ENCODE data around the gene PARP8. TPM values are rescaled to one million over a fixed set of nuclear protein-coding genes. Genes with fewer than 3 reads are reported as not detected.
"Not testable (repeated sequence)": the region's sequence is repeated elsewhere in the genome, so short reads cannot be mapped to it uniquely, and the experiment has no call there.

The PARP8 gene
- total and polyA plus RNA-seq, 2 of the 4 experiments (the other 2 are of a cell fraction), result 6.9 to 8.2 TPM

DNA sequence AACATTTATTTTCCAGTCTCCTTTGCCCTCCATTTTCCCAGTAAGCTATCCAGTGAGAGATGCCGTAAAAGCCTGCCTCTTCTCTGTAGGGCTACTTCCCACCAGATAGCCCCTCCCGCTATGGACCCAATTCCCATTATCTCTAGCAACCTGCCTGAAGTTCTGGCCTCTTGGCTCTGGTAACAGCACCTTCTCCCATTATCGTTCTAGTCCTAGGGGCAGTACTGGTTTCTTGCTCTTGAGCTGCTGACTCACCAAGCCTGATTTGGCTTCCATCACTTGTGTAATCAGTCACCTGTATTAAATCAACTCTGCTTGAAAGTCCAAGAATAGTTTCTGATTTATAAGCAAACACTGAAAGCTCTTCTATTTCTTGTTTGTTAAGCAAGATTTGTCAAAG lies 42.8 kb upstream of the PARP8 start:
- POLR2A ChIA-PET (ENCODE audit: unreplicated experiment), result no interaction called here
- WGBS, 2 experiments (ENCODE audit: extremely low coverage in 2 of 2, insufficient read length in 1 of 2), result 33% methylated on average over 1 of the region's 3 CpGs; no CpG with 5 or more reads in 1 of the 2 experiments
- no peak for DNase-seq
- no peak overlapping the region for H3K18ac ChIP-seq (ENCODE audit: low read depth, low read length)
- no peak overlapping the region for H2BK120ac ChIP-seq (ENCODE audit: low read depth, low read length)
- H3K4me2 ChIP-seq (ENCODE audit: low read depth, low read length), result no peak overlapping the region
- no peak overlapping the region for H2BK20ac ChIP-seq (ENCODE audit: low read depth, low read length)
- H3K23ac ChIP-seq (ENCODE audit: low read depth, low read length), result no peak overlapping the region
- H3K56ac ChIP-seq (ENCODE audit: extremely low read depth, insufficient read depth, low read length), result no peak overlapping the region
- no peaks in the 10 kb centered on the region for H3K4me1 ChIP-seq (ENCODE audit: control insufficient read depth, insufficient read depth, low read length)
- H4K5ac ChIP-seq (ENCODE audit: low read depth, low read length), result no peak overlapping the region
- in situ Hi-C loops (cut with MboI; ENCODE audit: low sequenced_read_pairs), result no loop called here
- no peak overlapping the region for H3K9ac ChIP-seq (ENCODE audit: low read depth, low read length)
- CTCF ChIA-PET, result no interaction called here
- no TSS peak for BruUV-seq (replicated peaks)
- ATAC-seq (ENCODE audit: low read depth), result no peak
- no peak overlapping the region for H4K91ac ChIP-seq (ENCODE audit: insufficient read depth, low read depth, low read length)
- H4K8ac ChIP-seq (ENCODE audit: low read depth in 2 of 2, low read length in 2 of 2), result no peak overlapping the region
- no peaks in the 10 kb centered on the region for H3K36me3 ChIP-seq (ENCODE audit: control insufficient read depth, insufficient read depth, low read length)
- H2AFZ ChIP-seq (replicated peaks; ENCODE audit: low read length, poor library complexity), result no peak overlapping the region
- no peak overlapping the region for H2AK9ac ChIP-seq (replicated peaks; ENCODE audit: low read depth, low read length, poor library complexity)
- no peak overlapping the region for H3K14ac ChIP-seq (replicated peaks; ENCODE audit: low read depth, low read length)
- H3K27me3 ChIP-seq (ENCODE audit: control insufficient read depth, insufficient read depth, low read length), result no peaks in the 10 kb centered on the region
- H3K27ac ChIP-seq (ENCODE audit: insufficient read depth, low read length), result no peak overlapping the region
- H3K79me1 ChIP-seq (ENCODE audit: low read depth in 1 of 2, low read length in 2 of 2), result no peaks in the 10 kb centered on the region
- H3K4me3 ChIP-seq (ENCODE audit: insufficient read depth, low read depth, low read length), result no peak overlapping the region
- H3K9me1 ChIP-seq (ENCODE audit: insufficient read depth, low read length), result no peaks in the 10 kb centered on the region
- TF ChIP-seq CHD1 (IDR thresholded peaks at IDR 0.05; ENCODE audit: low read depth, low read length) (no peak), CEBPB (IDR thresholded peaks at IDR 0.05; ENCODE audit: low read depth, low read length) (no peak), RFX5 (IDR thresholded peaks at IDR 0.05; ENCODE audit: low read depth, low read length) (no peak), POLR2A (IDR thresholded peaks at IDR 0.05; ENCODE audit: low read depth, low read length) (no peak), MAFK (IDR thresholded peaks at IDR 0.05; ENCODE audit: low read depth, low read length) (no peak)
- intact Hi-C loops (cut with micrococcal nuclease), result no loop called here
- H3K4ac ChIP-seq (ENCODE audit: low read depth, low read length), result no peak overlapping the region
- no peak overlapping the region for H2AK5ac ChIP-seq (ENCODE audit: low read depth, low read length)
- dilution Hi-C loops (cut with HindIII; ENCODE audit: low sequenced_read_pairs, unreplicated experiment), result no loop called here
- H3K9me3 ChIP-seq (ENCODE audit: control insufficient read depth, insufficient read depth, low read length), result no peaks in the 10 kb centered on the region
- H4K20me1 ChIP-seq (ENCODE audit: insufficient read depth, low read length), result no peaks in the 10 kb centered on the region
- no peak overlapping the region for H2BK15ac ChIP-seq (ENCODE audit: low read depth, low read length)
- H2BK5ac ChIP-seq (ENCODE audit: low read depth, low read length, poor library complexity, severe bottlenecking), result no peak overlapping the region

DNA sequence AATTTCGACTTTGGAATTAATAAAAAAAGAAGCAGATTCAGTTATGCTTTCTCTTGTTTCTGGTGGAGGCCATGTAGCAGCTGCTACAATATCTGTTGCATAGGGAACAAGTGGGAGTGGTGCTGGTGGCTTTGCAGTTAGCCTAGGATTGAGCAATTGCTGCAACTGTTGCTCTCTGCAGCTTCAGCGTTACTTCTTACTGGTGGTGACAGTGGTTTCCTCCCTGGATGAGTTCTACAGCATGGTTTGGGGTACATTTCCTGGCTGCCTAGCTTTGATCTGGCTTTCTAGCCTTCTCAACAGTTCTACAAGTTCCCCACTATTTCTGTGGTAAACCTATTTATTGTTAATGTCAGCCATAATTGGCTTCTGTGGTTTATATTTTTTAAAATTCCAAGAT lies 31.6 kb upstream of the PARP8 start:
- H3K14ac ChIP-seq (replicated peaks; ENCODE audit: low read depth, low read length); DNase-seq; H3K56ac ChIP-seq (ENCODE audit: extremely low read depth, insufficient read depth, low read length); H4K20me1 ChIP-seq (ENCODE audit: insufficient read depth, low read length); H4K8ac ChIP-seq (ENCODE audit: low read depth in 2 of 2, low read length in 2 of 2); H2BK5ac ChIP-seq (ENCODE audit: low read depth, low read length, poor library complexity, severe bottlenecking); H4K91ac ChIP-seq (ENCODE audit: insufficient read depth, low read depth, low read length); H3K9me1 ChIP-seq (ENCODE audit: insufficient read depth, low read length); CTCF ChIA-PET; H2BK15ac ChIP-seq (ENCODE audit: low read depth, low read length); H2AFZ ChIP-seq (replicated peaks; ENCODE audit: low read length, poor library complexity); H3K4me3 ChIP-seq (ENCODE audit: insufficient read depth, low read depth, low read length); H3K4me2 ChIP-seq (ENCODE audit: low read depth, low read length); H4K5ac ChIP-seq (ENCODE audit: low read depth, low read length); H3K27me3 ChIP-seq (ENCODE audit: control insufficient read depth, insufficient read depth, low read length); BruUV-seq (replicated peaks); in situ Hi-C loops (cut with MboI; ENCODE audit: low sequenced_read_pairs); H2BK120ac ChIP-seq (ENCODE audit: low read depth, low read length); H3K4ac ChIP-seq (ENCODE audit: low read depth, low read length); H3K36me3 ChIP-seq (ENCODE audit: control insufficient read depth, insufficient read depth, low read length); H3K9me3 ChIP-seq (ENCODE audit: control insufficient read depth, insufficient read depth, low read length); H3K79me1 ChIP-seq (ENCODE audit: low read depth in 1 of 2, low read length in 2 of 2); H2BK20ac ChIP-seq (ENCODE audit: low read depth, low read length); H3K4me1 ChIP-seq (ENCODE audit: control insufficient read depth, insufficient read depth, low read length); H2AK5ac ChIP-seq (ENCODE audit: low read depth, low read length); H3K23ac ChIP-seq (ENCODE audit: low read depth, low read length); H2AK9ac ChIP-seq (replicated peaks; ENCODE audit: low read depth, low read length, poor library complexity); ATAC-seq (ENCODE audit: low read depth); H3K27ac ChIP-seq (ENCODE audit: insufficient read depth, low read length); H3K18ac ChIP-seq (ENCODE audit: low read depth, low read length); POLR2A ChIA-PET (ENCODE audit: unreplicated experiment); H3K9ac ChIP-seq (ENCODE audit: low read depth, low read length); intact Hi-C loops (cut with micrococcal nuclease); dilution Hi-C loops (cut with HindIII; ENCODE audit: low sequenced_read_pairs, unreplicated experiment): not testable (repeated sequence)
- WGBS, 2 experiments (ENCODE audit: extremely low coverage in 2 of 2, insufficient read length in 1 of 2), result no CpG with 5 or more reads among the region's 2 CpGs

All from IMR-90 (cell line).